ENCODE measurements around the gene AMMECR1L.

- TF ChIP-seq CTCF (IDR thresholded peaks at IDR 0.05): no peak
- no peak for TF ChIP-seq POLR2A (IDR thresholded peaks at IDR 0.05; ENCODE audit: low read depth)
Measured at GRCh38 chr2:127897531-127898211, 11.9 kb upstream of the AMMECR1L start.
